GM23338 (cell line): Measurements from ENCODE around the gene TMEM63B.

Experiments
- CREB1 ChIP-seq: fragments of 250-450 bp; sonication (Bioruptor Pico); IDR thresholded peaks from 2 replicates; pipeline ENCODE4 v1.5.0; 2020; ENCODE audit warnings: low read depth, mild to moderate bottlenecking, moderate library complexity
- EZH2 ChIP-seq: fragments of 200-600 bp; sonication (generic); IDR thresholded peaks from one replicate; pipeline ENCODE4 v1.8.0; 2017; ENCODE audit warnings: antibody characterized with exemption, mild to moderate bottlenecking, low read depth; ENCODE audit not compliant: unreplicated experiment
- EZH2phosphoT487 ChIP-seq: fragments of 200-600 bp; sonication (generic); IDR thresholded peaks from one replicate; pipeline ENCODE4 v1.8.1; 2018; ENCODE audit warnings: antibody characterized with exemption; ENCODE audit not compliant: unreplicated experiment
- JUNB ChIP-seq: IDR thresholded peaks from one replicate; pipeline ENCODE4 v1.6.1; 2016; ENCODE audit warnings: antibody characterized with exemption; ENCODE audit not compliant: unreplicated experiment
- NANOG ChIP-seq: IDR thresholded peaks from 2 replicates; pipeline ENCODE4 v1.6.1; 2016; ENCODE audit warnings: antibody characterized with exemption, borderline replicate concordance
- POLR2AphosphoS5 ChIP-seq: IDR thresholded peaks from 2 replicates; pipeline ENCODE4 v1.6.1; 2016; ENCODE audit warnings: antibody characterized with exemption, low read depth
- ZNF331 ChIP-seq: fragments of 250-450 bp; sonication (Bioruptor Pico); IDR thresholded peaks from 2 replicates; pipeline ENCODE4 v1.5.0; 2020; ENCODE audit warnings: low read depth, mild to moderate bottlenecking, moderate library complexity
- TF ChIP-seq, protein P1 (sequence below), 2 experiments: fragments of 200-600 bp in 1 of 2; sonication (generic) in 1 of 2; conservative IDR thresholded peaks; 2 replicates each; pipeline versions ENCODE4 v1.5.1 to v1.6.1; 2016 to 2017; ENCODE audit warnings: antibody characterized with exemption in 2 of 2, low read depth in 2 of 2, mild to moderate bottlenecking in 2 of 2, moderate library complexity in 1 of 2
- TF ChIP-seq, protein P2 (sequence below): IDR thresholded peaks from one replicate; pipeline ENCODE4 v1.6.1; 2018; ENCODE audit warnings: antibody characterized with exemption; ENCODE audit not compliant: unreplicated experiment
- TF ChIP-seq, protein P3 (sequence below): IDR thresholded peaks from 2 replicates; pipeline ENCODE4 v1.6.1; 2016; ENCODE audit warnings: antibody characterized with exemption

DNA sequence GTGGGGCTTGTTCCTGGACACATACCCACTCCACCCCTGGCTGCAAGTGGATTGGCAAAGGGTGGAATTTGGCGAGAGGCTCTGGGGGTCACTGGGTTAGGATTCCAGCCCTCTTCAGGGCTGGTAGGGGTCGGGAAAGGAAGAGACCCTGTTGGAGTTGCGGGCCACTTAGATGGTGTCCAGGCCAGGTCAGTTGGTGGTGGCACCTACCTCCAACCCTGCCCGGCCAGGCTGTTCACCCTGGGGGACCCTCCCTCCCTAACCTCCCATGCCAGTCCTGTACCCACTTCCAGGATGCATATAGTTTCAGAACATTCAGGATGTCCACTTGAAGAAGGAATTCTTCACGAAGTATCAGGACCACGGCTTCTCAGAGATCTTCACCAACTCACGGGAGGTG is 52.3 kb downstream of the TMEM63B start:
- TF ChIP-seq, protein P1, sequence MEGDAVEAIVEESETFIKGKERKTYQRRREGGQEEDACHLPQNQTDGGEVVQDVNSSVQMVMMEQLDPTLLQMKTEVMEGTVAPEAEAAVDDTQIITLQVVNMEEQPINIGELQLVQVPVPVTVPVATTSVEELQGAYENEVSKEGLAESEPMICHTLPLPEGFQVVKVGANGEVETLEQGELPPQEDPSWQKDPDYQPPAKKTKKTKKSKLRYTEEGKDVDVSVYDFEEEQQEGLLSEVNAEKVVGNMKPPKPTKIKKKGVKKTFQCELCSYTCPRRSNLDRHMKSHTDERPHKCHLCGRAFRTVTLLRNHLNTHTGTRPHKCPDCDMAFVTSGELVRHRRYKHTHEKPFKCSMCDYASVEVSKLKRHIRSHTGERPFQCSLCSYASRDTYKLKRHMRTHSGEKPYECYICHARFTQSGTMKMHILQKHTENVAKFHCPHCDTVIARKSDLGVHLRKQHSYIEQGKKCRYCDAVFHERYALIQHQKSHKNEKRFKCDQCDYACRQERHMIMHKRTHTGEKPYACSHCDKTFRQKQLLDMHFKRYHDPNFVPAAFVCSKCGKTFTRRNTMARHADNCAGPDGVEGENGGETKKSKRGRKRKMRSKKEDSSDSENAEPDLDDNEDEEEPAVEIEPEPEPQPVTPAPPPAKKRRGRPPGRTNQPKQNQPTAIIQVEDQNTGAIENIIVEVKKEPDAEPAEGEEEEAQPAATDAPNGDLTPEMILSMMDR (conservative IDR thresholded peaks at IDR 0.05; ENCODE audit: low read depth in 2 of 2) = no peak
- TF ChIP-seq, protein P2, sequence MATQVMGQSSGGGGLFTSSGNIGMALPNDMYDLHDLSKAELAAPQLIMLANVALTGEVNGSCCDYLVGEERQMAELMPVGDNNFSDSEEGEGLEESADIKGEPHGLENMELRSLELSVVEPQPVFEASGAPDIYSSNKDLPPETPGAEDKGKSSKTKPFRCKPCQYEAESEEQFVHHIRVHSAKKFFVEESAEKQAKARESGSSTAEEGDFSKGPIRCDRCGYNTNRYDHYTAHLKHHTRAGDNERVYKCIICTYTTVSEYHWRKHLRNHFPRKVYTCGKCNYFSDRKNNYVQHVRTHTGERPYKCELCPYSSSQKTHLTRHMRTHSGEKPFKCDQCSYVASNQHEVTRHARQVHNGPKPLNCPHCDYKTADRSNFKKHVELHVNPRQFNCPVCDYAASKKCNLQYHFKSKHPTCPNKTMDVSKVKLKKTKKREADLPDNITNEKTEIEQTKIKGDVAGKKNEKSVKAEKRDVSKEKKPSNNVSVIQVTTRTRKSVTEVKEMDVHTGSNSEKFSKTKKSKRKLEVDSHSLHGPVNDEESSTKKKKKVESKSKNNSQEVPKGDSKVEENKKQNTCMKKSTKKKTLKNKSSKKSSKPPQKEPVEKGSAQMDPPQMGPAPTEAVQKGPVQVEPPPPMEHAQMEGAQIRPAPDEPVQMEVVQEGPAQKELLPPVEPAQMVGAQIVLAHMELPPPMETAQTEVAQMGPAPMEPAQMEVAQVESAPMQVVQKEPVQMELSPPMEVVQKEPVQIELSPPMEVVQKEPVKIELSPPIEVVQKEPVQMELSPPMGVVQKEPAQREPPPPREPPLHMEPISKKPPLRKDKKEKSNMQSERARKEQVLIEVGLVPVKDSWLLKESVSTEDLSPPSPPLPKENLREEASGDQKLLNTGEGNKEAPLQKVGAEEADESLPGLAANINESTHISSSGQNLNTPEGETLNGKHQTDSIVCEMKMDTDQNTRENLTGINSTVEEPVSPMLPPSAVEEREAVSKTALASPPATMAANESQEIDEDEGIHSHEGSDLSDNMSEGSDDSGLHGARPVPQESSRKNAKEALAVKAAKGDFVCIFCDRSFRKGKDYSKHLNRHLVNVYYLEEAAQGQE = no peak
- TF ChIP-seq CREB1 (CRISPR knock-in tag) (no peak), POLR2AphosphoS5 (no peak), EZH2 (no peak), ZNF331 (CRISPR knock-in tag) (no peak), EZH2phosphoT487 (no peak), NANOG (no peak), JUNB (no peak)
- TF ChIP-seq, protein P3, sequence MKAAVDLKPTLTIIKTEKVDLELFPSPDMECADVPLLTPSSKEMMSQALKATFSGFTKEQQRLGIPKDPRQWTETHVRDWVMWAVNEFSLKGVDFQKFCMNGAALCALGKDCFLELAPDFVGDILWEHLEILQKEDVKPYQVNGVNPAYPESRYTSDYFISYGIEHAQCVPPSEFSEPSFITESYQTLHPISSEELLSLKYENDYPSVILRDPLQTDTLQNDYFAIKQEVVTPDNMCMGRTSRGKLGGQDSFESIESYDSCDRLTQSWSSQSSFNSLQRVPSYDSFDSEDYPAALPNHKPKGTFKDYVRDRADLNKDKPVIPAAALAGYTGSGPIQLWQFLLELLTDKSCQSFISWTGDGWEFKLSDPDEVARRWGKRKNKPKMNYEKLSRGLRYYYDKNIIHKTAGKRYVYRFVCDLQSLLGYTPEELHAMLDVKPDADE = no peak
